Spinal cord (tissue), 10 donors: Measurements from ENCODE around the gene RIPK4. TPM values are rescaled to one million over a fixed set of nuclear protein-coding genes. Genes with fewer than 3 reads are reported as not detected.
A peak's percentile ranks its signal among the peaks of the same experiment; 100 is the strongest.

ENCODE experiments used
- DNase-seq, 6 donors: peaks; one replicate each; pipeline versions ENCODE4 v3.0.0 to v3.0.0-alpha.2; 2013 to 2015; ENCODE audit warnings: low spot score in 6 of 6, low read depth in 4 of 6
- H3K27ac ChIP-seq: one replicate; pipeline ENCODE4 v1.5.1; 2013; ENCODE audit warnings: low read depth, low read length, control low read depth
- H3K27me3 ChIP-seq: one replicate; pipeline ENCODE4 v1.6.1; 2013; ENCODE audit warnings: low read length; ENCODE audit not compliant: control insufficient read depth, insufficient read depth
- H3K36me3 ChIP-seq: one replicate; pipeline ENCODE4 v1.6.1; 2013; ENCODE audit warnings: low read length; ENCODE audit not compliant: control insufficient read depth, insufficient read depth
- H3K4me1 ChIP-seq: one replicate; pipeline ENCODE4 v1.6.1; 2013; ENCODE audit warnings: low read length; ENCODE audit not compliant: control insufficient read depth, insufficient read depth
- H3K4me3 ChIP-seq: one replicate; pipeline ENCODE4 v1.5.1; 2013; ENCODE audit warnings: low read depth, low read length, control low read depth
- H3K9me3 ChIP-seq: one replicate; pipeline ENCODE4 v1.6.1; 2013; ENCODE audit warnings: low read length; ENCODE audit not compliant: control insufficient read depth, insufficient read depth
- WGBS: methylation state at CpG from one replicate; pipeline ENCODE4 v1.1.5; 2013; ENCODE audit warnings: missing lambda C conversion rate; ENCODE audit not compliant: insufficient coverage; 5-methylcytosine and 5-hydroxymethylcytosine counted together
- polyA plus RNA-seq, 2 donors: library from polyadenylated mRNA; unstranded; fragments of 120-200 nt; gene quantifications; one replicate each; pipeline ENCODE4 v1.2.1, GENCODE V29; 2013; ENCODE audit not compliant: insufficient read length in 2 of 2
- total RNA-seq, 2 donors: library from RNA; depleted of rRNA in 1 of 2; stranded (reverse); fragments of 120-200 nt in 1 of 2; fragments of >200 nt in 1 of 2; gene quantifications; one replicate each; pipeline versions ENCODE4 v1.2.3 to v1.2.4, GENCODE V29; 2013 to 2014
- donor health status: healthy.

Gene RIPK4
- total and polyA plus RNA-seq, 4 donors = 0.10 to 0.11 (median 0.11) TPM; not detected in 1

DNA sequence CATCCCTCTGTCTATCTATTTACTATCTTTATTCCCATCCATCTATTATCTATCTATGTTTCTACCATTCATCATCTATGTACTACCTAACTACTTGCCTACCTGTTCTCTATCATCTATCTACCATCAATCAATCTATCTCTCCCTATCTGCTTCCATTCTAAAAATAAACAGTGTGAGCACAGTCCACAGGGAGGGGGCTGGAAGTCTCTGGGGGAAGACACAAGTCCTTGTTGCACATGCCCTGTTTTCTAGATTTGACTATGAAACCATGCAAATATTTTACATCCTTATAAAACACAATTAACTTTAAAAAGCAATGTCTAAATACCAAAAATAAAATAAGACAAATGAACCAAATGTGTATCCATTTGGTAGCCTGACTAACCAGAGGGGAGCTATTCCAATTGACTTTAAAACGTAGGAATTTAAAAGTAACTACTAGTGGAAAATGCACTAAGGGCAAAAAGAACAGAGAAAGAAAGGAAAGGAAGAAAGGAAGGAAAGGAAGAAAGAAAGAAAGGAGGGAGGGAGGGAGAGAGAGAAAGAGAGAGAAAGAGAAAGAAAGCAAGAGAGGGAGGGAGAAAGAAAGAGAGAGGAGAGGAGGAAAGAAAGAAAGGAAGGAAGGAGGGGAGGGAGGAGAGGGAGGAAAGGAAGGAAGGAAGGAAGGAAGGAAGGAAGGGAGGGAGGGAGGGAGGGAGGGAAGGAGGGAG is 13.6 kb upstream of the RIPK4 start:
- Histone ChIP-seq H3K4me1 (peaks cover 11% of the 10 kb centered on the region), H3K27me3 (peaks cover 28% of the 10 kb centered on the region), H3K27ac (no peak overlapping the region), H3K4me3 (no peak overlapping the region), H3K9me3 (no peaks in the 10 kb centered on the region), H3K36me3 (no peaks in the 10 kb centered on the region)
- DNase-seq = no peak
- 91% methylated on average over 1 of the region's 1 CpG for WGBS

DNA sequence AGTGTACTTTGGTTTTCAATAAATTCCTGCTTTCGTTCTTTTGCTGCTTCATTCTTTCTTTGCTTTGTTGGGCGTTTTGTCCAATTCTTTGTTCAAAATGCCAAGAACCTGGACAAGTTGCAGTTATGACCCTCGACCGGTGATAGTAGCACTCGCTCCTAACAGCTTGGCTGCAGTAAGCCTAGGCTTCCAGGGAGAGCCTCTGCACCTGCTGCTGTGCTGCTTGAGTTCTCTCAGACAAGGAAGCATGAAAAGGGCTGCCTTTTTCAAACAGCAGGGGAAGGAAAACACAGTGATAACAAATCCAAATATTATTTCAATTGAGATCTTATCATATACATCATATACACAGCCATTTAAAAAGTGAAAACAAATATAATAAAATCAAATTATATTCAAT is 12.8 kb upstream of the RIPK4 start:
- no peak for DNase-seq
- Histone ChIP-seq H3K36me3 (no peaks in the 10 kb centered on the region), H3K9me3 (no peaks in the 10 kb centered on the region), H3K27ac (no peak overlapping the region), H3K4me3 (no peak overlapping the region), H3K4me1 (peaks cover 11% of the 10 kb centered on the region), H3K27me3 (peaks cover 30% of the 10 kb centered on the region)
- WGBS = 41% methylated on average over 5 of the region's 5 CpGs

DNA sequence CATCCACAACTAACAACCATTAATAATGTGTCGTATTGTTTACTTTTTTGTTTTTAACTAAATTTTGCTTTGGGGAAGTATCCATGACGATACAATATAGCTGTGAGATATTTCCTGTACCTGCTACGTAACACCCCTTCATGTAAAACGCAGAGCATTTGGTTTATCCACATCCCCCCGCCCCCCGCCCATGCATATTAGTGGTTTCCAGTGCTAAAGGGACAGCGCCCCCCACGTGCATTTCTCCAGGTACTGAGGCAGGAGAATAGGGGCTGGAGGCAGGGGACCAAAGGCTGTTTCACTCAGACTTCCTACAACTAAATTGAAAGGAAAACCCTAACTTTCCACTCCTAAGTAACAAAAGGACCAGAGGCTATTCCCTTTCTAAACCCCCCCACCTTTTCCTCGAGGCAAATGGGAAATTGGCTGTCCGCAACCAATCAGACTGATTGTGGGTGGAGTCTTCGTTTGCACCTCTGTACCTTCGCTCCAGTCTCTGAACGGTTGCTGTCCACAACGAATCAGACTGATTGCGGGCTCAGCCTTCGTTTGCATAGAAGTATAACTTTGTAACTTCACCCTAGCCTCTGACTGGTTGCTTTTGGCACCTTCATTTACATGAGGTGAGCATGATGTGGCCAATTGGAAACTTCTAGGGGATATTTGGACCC is 12.2 kb upstream of the RIPK4 start:
- Histone ChIP-seq H3K4me3 (no peak overlapping the region), H3K9me3 (no peaks in the 10 kb centered on the region), H3K36me3 (no peaks in the 10 kb centered on the region), H3K4me1 (peaks cover 11% of the 10 kb centered on the region), H3K27me3 (peaks cover 30% of the 10 kb centered on the region), H3K27ac (no peak overlapping the region)
- WGBS = 34% methylated on average over 3 of the region's 16 CpGs
- DNase-seq = no peak

DNA sequence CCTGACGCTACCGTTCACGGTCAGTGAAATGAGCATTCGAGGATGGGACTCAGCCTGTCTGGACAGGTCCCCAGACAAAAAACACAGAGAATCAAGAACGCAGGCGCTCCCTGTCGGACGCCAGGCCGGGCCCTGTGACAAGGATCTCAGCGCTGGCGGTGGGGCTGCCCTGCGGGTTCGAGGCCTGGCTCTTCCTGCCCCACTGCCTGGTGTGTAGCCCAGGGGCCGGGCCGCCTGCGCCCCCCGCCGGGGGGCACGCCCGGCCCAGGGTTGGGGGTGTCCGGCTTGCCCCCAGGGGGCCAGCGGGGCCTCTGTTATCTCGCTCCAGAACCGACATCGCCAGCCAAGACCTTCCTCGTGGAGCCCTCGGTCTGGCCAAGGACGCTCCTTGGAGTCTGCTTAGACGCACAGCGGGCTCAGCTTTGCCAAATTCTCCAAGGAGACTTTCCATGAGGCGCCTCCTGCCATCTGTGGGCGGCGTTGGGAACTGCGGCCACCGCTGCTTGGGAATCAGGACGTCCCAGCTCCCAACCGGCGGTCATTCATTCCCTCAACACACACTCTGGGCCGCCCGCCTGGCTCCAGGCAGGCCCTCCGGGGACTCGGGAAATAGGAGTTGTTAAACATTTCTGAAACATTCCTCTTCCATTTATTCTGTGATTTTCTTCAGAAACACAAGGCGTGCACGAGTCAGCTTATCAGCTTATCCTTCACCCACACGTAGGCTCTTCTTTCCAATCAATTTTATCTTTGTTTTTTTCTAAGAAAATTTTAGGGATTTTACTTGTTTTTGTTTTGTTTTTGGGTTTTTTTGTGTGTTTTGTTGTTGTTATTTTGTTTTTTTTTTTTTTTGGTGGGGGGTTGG is 11.3 kb upstream of the RIPK4 start:
- WGBS = 13% methylated on average over 38 of the region's 45 CpGs
- Histone ChIP-seq H3K27ac (no peak overlapping the region), H3K9me3 (no peaks in the 10 kb centered on the region), H3K27me3 (peaks cover 30% of the 10 kb centered on the region), H3K36me3 (no peaks in the 10 kb centered on the region), H3K4me1 (peaks cover 8% of the 10 kb centered on the region), H3K4me3 (no peak overlapping the region)
- DNase-seq = peak in 5 of 6 donors; percentile 63 to 95 (median 72)

DNA sequence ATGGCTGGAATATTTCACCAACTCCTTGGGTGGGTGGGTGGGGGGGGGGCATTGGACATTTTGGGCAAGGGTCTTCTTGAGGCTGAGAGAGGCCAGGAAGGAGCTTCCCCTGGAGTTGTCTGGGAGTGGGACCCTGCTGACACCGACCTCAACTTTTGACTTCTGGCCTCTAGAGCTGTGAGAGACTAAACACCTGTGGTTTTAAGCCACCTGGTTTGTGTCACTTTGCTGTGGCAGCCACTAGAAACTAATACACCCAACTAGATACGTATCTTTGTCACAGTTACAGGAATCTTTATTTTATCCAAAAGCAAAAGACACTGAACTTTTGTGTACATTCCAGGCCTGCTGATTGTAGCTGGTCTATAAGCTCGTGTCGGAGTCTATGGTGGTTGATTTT is 9.9 kb upstream of the RIPK4 start:
- Histone ChIP-seq H3K27ac (no peak overlapping the region), H3K27me3 (peaks cover 41% of the 10 kb centered on the region), H3K36me3 (no peaks in the 10 kb centered on the region), H3K9me3 (no peaks in the 10 kb centered on the region), H3K4me3 (no peak overlapping the region), H3K4me1 (peaks cover 8% of the 10 kb centered on the region)
- 100% methylated on average over 3 of the region's 4 CpGs for WGBS
- DNase-seq = no peak

DNA sequence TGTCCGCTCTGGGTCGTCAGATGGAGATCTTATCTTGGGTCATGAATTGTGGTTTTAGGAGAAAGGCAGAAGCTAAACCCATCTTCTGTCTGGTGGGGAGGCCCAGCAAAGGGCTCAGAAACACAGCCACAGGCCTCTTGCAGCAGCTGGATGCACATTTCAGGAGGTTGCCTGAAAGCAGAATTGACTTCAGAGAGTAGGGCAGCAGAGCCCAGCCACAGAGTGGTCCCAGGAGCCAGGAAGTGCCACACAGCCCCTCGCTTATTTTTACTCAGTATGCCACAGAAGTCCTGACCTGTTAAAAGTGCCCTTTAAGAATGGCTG is 8.3 kb upstream of the RIPK4 start:
- 86% methylated on average over 3 of the region's 3 CpGs for WGBS

DNA sequence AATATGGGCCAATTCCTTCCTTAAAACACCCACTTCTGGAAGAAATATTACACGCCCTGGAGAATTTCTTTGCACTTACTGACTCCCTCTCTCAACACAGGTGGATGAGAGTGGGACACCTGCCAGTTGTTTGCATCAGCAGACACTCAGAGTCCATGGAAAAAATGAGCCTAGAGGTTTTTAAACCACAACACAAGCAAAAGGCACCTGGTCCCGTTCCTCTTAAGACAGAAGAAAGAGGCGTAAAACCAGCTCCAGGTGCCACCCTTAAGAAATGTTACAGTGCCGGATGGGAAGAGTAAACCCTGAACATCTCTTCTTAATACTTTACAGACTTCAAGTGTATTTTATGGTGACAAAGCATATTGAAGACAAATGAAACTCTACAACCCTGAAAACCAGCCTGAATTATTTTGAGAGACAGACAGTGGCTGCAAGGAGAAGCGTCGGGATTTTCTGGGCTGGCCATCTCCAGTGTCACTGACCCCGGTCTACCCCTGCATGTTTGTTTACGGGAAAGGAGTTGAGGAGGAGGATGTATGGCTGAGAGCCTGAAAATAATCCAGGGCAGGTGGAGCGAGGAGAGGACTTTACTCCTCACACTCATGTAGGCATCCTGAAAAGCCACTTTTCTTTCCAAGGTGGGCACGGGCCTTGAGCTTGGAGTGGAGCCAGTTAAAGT is 7.8 kb upstream of the RIPK4 start:
- Histone ChIP-seq H3K36me3 (no peaks in the 10 kb centered on the region), H3K27ac (no peak overlapping the region), H3K4me3 (no peak overlapping the region), H3K9me3 (no peaks in the 10 kb centered on the region), H3K27me3 (peaks cover 50% of the 10 kb centered on the region), H3K4me1 (peaks cover 8% of the 10 kb centered on the region)
- WGBS = 67% methylated on average over 4 of the region's 10 CpGs
- no peak for DNase-seq

More for the DNA sequence above, 8.3 kb upstream of the RIPK4 start:
- Histone ChIP-seq H3K4me1 (peaks cover 8% of the 10 kb centered on the region), H3K27me3 (peaks cover 50% of the 10 kb centered on the region), H3K4me3 (no peak overlapping the region), H3K9me3 (no peaks in the 10 kb centered on the region), H3K27ac (no peak overlapping the region), H3K36me3 (no peaks in the 10 kb centered on the region)
- no peak for DNase-seq

DNA sequence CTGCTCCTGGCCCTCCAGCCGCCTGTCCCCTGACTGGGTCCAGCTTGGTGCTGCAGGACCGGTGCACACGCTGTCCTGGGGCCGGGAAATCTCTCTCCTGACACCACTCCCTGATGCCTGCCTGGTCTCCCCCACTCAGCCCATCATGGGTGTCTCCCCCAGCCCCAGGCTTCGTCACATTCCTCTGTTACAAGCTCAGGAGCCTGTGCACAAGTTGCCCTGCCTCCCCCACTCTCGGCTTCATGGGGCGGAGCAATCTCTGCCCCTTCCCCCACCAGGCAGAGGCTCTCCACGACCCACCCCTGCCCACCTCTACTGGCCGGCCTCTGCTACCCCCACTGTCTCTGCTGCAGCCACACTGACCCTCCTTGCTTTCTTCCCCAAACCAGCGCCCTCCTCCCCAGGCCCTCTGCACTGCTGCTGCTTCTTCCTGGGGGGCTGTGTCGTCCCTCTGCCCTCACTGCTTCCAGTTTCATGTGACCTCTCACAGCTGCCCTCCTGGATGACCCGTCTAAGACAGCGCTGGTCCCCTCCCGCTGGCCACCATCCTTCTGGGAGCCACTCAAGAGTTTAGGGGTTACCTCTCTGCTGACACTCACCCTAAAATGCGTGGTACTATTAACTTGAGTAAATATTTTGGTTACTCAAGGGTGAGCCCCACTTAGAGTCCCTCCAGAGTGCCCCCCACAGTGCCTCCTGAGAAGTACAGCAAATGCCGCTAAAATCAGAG is 5.7 kb upstream of the RIPK4 start:
- peaks cover 10% of the 10 kb centered on the region for H3K4me1 ChIP-seq
- WGBS = 56% methylated on average over 15 of the region's 16 CpGs
- no peaks in the 10 kb centered on the region for H3K9me3 ChIP-seq
- no peak overlapping the region for H3K27ac ChIP-seq
- peaks cover 56% of the 10 kb centered on the region for H3K27me3 ChIP-seq
- H3K36me3 ChIP-seq = no peaks in the 10 kb centered on the region
- DNase-seq = no peak
- H3K4me3 ChIP-seq = no peak overlapping the region

DNA sequence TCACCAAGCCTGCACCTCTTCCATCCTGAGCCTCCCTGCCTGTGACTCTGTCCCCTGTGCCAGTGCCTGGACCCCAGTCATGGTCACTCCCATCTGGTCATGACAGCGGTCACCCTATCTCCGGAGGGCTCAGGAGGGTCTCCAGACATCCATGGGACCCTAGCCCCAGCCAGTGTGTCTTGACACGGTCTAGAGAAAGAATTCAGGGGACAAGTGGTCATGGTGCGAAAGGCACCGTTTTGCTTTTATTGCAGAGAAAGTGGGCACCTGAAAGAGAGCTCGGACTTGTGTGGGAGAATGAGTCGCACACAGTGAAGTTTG is 4.7 kb upstream of the RIPK4 start:
- no peaks in the 10 kb centered on the region for H3K9me3 ChIP-seq
- DNase-seq = no peak
- 83% methylated on average over 7 of the region's 7 CpGs for WGBS
- H3K4me1 ChIP-seq = peaks cover 10% of the 10 kb centered on the region
- no peak overlapping the region for H3K4me3 ChIP-seq
- no peak overlapping the region for H3K27ac ChIP-seq
- H3K27me3 ChIP-seq = peaks cover 65% of the 10 kb centered on the region
- no peaks in the 10 kb centered on the region for H3K36me3 ChIP-seq
